Stimulated activated naive CD8-positive, alpha-beta T cell treated with anti-CD3 and anti-CD28 coated beads, Interleukin-15, Interleukin-2, amounts not matched to agents 100 U/mL and 50 U/mL, for 24 hours (primary cell): ENCODE measurements around the gene ASIC2.

Experiments used
- ATAC-seq: fragments of 150-1000 bp; cut with Tn5 transposase; one replicate; pipeline ENCODE4 v1.10.0; 2021
- DNase-seq: peaks from one replicate; pipeline ENCODE4 v3.0.0; 2021

ASIC2 gene

GRCh38 chr17:33242375-33243124 is 50.5 kb downstream of the ASIC2 start:
- ATAC-seq (no peak), DNase-seq (no peak)

- DNase-seq (no peak), ATAC-seq (no peak)
Observed at GRCh38 chr17:33241390-33241789, 51.7 kb downstream of the ASIC2 start.

- ATAC-seq = no peak
- no peak for DNase-seq
Observed at GRCh38 chr17:33240362-33240761, 52.7 kb downstream of the ASIC2 start.

DNA sequence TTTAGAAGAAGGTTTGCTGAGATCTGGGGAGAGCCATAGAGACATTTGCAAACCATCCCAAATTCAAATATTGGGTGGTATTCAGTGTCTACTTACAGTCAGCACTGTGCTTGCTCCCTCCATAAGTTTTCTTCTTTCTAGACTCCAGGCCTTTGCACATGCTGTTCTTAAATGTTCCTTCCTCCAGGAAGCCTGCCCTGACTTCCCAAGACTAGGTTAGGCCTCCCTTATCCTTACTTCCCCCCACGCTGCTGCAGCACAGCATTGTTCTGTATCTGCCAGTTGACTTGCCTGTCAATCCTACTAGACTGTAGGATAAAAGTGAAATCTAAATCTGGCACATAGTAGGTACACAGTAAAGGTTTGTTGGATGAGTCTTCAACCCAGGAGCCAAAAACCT is 53.4 kb downstream of the ASIC2 start:
- no peak for DNase-seq
- ATAC-seq = no peak

GRCh38 chr17:33234930-33235685 is 58.0 kb downstream of the ASIC2 start:
- peak; percentile 5 for DNase-seq
- peak; percentile 44 for ATAC-seq

GRCh38 chr17:33234233-33234632 is 58.9 kb downstream of the ASIC2 start:
- DNase-seq (no peak), ATAC-seq (no peak)

DNA sequence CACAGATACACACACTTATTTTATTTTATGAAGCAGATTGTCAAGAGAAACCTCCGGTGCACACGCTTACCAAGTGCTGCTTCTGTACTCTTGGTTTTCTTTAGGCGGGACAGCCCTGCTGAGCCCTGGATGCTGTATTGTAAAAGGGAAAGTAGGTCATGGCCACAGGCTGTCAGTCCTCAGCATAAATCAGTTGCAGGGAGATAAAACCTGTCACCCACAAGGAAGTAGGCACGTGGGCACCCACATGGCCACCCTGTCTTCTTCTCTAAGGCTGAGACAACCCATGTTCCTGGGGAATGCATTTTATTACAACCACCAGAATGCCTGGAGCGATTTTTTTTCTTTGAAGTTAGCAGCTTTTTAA is 59.3 kb downstream of the ASIC2 start:
- ATAC-seq (no peak), DNase-seq (no peak)

DNA sequence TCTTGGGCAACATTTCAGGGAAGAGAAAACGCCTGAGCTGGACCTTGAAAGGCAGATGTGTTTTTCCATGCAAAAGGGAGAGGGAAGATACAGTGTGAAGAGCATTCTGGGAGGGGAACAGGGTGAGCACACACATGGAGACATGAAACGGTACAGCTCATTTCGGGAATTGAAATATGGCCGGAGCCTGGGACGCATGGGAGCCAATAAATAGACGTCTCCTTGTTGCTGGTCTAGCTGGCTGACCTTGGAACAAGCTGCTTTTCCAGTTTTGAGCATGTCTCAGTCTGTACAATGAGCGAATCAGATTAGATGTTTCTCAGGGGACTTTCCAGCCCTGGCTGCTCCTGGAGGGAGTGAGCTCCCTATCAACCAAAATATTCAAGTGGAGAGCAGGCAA is 63.6 kb downstream of the ASIC2 start:
- ATAC-seq = no peak
- DNase-seq = no peak

- DNase-seq (no peak), ATAC-seq (no peak)
Observed at GRCh38 chr17:33229028-33229427, 64.1 kb downstream of the ASIC2 start.

DNA sequence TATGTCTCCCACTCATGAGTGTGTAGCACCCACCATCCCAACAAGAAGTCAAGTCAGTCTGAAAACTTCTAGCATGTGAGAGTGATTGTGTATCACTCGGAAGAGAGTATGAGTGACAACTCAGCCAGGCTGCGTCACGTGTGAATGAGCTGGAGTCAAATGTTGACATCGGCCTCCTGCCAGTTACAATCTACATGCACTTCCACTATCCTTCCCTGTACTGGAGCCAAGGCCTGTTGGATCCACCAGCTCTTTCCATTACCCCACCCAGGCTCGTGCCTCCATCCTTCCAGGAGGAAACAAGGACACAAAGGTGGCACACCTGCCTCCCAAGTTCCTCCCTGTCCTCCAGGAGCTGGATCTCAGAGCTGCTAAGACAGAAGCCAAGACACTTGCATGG is 64.5 kb downstream of the ASIC2 start:
- DNase-seq = no peak
- ATAC-seq = no peak

GRCh38 chr17:33227911-33228310 is 65.2 kb downstream of the ASIC2 start:
- DNase-seq = no peak
- no peak for ATAC-seq

- ATAC-seq = no peak
- DNase-seq = no peak
Observed at GRCh38 chr17:33225994-33226393, 67.1 kb downstream of the ASIC2 start.

DNA sequence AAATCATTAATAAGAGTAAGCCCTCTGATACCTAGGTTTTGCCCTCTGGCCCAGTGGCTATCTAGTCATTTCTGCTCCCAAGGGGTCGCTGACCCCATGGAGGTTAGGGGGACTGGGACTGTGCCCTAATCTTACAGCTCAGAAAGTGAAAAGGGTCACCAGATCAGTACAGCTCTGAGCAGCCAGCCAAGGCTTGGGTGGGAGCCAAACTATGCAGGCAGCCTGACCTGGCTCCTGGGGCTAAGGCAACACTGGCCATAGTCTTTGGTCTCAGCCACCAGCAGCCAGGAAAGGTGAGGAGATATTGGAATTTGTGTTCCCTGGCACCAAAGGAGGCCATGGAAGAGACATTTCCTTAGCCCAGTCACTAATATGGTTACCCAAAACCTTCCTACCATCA is 67.6 kb downstream of the ASIC2 start:
- ATAC-seq = no peak

GRCh38 chr17:33220036-33220435 is 73.1 kb downstream of the ASIC2 start:
- ATAC-seq = no peak
- no peak for DNase-seq

More for the DNA sequence above, 67.6 kb downstream of the ASIC2 start:
- DNase-seq = no peak

- no peak for DNase-seq
- ATAC-seq = no peak
Observed at GRCh38 chr17:33218698-33219601, 74.1 kb downstream of the ASIC2 start.

GRCh38 chr17:33217891-33218290 is 75.2 kb downstream of the ASIC2 start:
- DNase-seq (no peak), ATAC-seq (no peak)

GRCh38 chr17:33214996-33215395 is 78.1 kb downstream of the ASIC2 start:
- DNase-seq (no peak), ATAC-seq (no peak)

GRCh38 chr17:33210285-33210684 is 82.8 kb downstream of the ASIC2 start:
- DNase-seq (no peak), ATAC-seq (no peak)

DNA sequence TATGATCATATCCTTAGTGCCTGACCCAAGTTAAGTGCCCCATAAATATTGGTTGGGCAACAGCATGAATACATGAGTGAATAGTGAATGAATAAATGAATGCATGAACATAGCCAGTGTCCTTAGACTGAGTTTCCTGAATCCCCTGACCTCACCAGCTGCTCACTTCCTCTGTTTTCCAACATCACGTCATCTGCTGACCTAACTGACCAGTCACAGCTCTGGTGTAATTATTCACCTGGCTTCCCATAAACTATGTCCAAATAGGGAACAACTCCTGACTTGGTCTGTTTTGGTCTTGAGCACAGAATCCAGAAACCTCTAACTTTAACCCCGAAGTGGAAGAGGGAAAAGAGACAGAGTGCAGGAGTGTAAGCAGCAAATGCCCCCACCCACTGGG is 83.4 kb downstream of the ASIC2 start:
- ATAC-seq (no peak), DNase-seq (no peak)

DNA sequence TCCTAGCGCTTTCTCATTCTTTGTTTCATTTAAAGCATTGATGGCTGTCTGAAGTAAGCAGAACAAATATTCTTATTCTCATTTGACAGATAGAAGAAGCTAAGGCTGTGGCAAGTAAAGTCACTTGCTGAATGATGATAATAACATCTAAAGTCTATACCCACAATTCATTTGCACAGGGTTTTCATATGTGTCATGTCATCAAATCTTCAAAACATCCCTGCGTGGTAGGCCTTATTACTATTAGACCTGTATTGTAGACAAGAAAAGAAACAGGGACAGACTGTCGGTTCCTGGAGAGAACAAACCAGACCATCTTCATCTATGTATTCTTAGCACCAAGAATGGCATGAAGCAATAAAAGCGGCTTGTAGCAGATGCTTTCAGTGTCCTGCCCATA is 85.9 kb downstream of the ASIC2 start:
- ATAC-seq = no peak
- DNase-seq = no peak

- ATAC-seq (no peak), DNase-seq (no peak)
Observed at GRCh38 chr17:33205552-33205951, 87.5 kb downstream of the ASIC2 start.

- DNase-seq = no peak
- no peak for ATAC-seq
Observed at GRCh38 chr17:33204701-33205100, 88.4 kb downstream of the ASIC2 start.

GRCh38 chr17:33204156-33204555 is 88.9 kb downstream of the ASIC2 start:
- DNase-seq = no peak
- no peak for ATAC-seq
